HG03064 (cell line): Measurements from ENCODE around the gene KMT2E.
"Not testable (repeated sequence)": the region's sequence is repeated elsewhere in the genome, so short reads cannot be mapped to it uniquely, and the experiment has no call there.

Source experiments
- ATAC-seq: cut with Tn5 transposase; IDR thresholded peaks from one replicate; pipeline ENCODE4 v1.9.1; 2021; ENCODE audit warnings: low read depth; ENCODE audit not compliant: unreplicated experiment

Gene KMT2E

DNA sequence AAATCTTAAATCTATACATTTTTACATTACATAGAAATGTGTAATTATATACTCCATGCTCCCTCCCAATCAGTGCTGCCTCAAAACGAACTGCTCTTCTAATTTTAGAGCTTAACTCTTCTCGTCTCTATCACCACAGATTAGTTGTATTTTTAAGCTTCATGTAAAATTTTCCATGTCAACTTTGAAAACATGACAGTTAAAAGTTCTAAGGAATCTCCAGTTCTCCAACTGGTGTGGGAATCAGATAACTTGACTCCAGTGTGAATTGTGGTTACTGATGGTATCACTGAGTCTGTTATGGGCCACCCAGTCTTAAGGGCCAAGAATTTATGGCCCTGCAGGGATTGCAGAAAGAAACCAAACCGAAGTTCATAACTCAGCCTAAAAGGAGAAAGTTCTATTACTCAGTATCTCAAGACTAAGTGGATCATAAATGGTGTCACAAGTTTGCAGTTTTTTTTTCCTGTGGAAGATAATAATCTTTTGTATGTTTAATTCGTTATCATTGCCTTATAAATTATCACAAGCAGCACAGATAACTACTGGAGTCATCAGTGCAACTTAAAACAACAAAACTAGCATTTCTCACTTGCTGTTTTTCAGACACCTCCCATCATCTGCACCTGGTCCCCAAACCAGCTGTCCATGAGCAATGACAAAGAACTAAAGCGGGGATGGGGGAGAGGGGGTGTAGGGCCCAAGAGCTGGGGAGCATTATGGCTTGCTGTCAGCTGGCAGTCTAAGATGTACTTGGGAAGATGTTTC is 31.5 kb upstream of the KMT2E start:
- ATAC-seq, result no peak

DNA sequence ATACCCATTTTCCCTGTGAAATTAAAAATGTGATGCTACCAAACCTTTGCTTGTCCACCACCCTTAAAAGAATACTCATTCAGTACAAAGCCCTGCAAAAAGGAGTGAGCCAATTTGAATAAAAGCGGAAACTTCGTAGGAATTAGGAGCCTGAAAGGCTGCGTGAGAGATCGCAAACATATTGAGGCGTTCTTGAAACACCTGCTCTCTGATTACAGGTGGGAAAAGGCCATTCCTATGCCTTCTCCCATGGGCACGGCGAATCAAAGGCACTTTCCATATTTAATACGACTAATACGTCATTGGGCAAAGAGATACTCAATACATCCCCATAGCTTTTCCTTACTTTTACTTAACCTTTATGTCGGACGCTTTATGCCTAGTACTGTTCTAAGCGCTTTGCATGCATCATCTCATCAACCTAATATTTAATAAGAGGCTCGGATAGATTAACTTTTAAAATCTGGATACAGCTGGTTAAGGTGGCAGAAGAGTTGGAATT is 30.9 kb upstream of the KMT2E start:
- no peak for ATAC-seq

DNA sequence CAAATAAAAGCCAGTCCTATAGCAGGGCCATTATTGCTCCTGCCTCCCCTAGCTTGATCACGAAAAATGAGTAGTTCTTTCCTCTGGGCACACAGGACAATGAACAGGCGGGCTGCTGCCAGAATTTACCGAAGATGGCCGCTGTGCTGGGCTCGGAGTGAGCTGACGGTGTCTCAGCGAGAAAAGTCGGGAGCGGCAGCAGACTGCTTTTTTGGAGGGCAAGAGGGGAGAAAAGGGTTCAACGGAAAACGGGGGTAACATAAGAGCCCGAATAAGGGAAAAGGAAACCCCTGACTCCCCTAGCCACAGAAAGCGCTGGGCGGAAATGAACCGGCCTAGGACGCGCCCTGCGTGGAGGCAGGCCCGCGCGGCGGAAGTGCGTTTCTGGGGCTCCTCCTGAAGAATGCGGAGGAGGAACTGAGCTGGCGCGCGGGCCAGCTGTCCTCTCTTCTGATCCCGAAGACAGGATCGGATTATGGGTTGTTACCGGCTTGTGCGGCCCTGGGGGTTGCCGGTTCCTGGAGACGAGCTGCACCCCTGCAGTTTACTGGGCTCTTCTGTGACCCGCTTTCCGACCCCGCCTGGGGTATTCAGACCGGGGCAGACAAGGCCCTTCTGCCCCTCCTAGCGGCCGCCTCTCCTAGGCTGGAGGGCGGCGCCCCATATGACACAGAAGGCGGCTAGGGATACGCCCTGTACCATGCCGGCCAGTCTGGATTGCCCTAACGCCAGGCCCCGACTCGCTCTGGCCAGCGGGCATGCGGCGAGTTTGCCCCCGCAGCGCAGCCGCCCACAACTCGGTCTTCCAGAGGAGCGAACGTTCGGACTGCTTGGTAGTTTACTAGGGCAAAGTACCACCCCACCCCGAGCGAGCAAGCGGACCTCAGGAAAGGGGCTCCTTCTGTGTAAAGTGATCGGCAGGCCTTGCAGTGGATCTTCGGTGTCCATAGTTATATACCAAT is 30.1 kb upstream of the KMT2E start:
- peak; percentile 89 for ATAC-seq

DNA sequence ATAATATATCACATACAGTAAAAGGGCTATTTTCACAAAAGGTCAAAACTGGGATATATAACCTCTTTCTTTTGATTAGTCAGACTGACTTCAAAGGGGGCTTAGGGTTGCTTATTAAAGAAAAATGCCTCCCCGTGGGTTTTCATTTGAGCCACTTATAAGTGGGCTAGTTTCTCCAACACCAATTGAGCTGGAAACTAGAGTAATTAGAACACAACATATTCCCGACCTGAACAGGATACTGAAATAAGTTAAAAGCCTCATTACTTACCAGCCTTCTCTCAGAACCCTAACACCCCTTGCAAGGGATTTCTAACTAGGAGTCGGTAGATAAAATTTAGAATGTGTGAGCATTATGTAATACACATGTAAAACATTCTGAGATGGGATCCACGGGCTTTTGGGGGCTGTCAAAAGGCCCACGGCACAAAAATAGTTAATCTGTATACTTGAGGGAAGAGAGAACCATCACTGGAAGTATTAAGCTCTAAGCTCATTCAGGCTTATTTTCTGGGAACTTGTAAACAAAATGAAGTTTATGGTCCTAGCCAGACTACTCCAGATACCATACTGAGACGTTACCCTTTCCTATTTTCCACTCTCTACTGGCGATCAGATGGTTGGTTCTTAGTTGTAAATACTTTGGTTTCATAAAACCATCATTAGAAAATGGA is 29.3 kb upstream of the KMT2E start:
- no peak for ATAC-seq

DNA sequence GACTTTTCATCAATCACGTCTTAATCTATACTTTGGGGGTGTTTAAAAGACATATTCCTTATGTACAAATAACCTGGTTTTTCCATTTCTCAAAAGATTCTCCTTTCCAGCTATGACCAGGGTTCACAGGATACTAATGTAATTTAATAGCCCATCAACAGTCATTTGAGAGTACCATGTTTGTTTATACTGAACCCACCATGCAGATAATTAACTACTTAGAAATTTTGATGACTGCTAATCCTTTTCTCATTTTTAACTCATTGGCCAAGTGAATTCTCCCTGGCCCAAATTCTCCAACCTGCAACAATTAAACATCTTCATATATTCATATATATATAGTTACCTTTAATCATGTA is 28.8 kb upstream of the KMT2E start:
- no peak for ATAC-seq

DNA sequence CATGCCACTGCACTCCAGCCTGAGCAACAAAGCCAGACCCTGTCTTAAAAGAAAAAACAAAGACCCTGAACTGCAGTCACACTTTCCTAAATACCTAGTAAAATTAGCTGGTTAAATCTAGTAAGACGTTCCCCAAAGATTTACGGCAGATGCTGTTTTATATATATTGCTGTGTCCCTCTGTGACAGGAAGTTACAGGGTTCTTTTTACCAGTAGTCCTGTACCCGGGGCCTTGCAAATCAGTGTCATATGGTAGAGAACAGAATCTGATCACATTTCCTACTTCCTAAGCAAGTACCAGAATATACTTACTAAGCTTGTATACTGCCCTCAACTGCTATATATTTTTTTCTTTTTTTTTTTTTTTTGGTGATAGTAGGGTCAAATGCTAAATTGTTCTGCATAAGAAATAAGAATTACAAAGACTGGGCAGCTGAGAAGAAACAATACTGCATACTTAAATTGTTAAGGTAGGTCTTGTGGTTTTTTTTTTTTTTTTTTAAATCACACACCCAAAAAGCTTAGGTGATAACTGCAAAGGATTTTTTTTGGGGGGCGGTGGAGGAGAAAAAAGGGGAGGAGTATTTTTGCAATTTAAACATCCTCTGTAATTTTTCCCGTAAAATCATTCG is 27.3 kb upstream of the KMT2E start:
- ATAC-seq, result no peak

DNA sequence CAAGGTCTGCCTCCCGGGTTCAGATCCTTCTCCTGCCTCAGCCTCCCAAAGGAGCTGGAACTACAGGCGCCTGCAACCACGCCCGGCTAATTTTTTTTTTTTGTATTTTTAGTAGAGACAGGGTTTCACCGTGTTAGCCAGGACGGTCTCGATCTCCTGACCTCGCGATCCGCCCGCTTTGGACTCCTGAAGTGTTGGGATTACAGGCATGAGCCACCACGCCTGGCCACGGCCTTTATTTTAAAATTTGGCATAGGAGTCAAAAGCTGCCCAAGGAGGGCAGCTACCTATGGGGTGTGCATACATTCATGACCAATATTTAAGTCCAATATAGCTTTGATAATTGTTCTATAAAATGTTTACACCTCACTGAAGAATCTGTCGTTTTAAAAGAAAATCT is 26.6 kb upstream of the KMT2E start:
- not testable (repeated sequence) for ATAC-seq

DNA sequence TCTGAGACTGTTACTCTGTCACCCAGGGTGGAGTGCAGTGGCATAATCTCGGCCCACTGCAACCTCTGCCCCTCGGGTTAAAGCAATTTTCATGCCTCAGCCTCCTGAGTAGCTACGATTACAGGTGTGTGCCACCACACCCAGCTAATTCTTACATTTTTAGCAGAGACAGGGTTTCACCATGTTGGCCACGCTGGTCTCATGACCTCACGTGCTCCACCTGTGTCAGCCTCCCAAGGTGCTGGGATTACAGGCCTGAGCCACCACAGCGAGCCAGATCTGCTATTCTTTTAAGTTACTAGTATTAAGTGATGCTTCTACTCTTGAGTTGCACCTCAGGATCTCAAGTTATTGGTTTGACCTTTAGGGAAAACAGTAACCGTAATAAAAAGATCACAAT is 23.0 kb upstream of the KMT2E start:
- no peak for ATAC-seq

DNA sequence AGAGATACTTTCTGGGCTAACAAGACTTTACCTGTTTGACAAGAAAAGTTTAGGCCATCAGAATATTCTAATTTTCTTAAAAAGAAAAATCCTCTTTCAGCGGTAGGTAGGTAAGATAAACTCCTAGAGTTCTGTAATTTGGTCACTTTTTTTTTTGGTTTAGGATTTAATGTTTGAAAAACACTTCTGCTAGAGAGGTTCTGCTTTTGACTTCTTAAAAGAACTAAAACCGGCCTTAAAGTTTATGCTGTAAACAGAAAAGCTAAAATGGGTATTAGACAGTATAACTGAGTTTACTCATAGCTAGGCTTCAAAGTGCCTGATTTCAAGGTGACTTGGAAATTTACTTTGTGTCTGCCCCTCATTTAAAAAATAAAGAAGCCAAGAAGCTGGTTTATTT is 21.7 kb upstream of the KMT2E start:
- ATAC-seq, result no peak

DNA sequence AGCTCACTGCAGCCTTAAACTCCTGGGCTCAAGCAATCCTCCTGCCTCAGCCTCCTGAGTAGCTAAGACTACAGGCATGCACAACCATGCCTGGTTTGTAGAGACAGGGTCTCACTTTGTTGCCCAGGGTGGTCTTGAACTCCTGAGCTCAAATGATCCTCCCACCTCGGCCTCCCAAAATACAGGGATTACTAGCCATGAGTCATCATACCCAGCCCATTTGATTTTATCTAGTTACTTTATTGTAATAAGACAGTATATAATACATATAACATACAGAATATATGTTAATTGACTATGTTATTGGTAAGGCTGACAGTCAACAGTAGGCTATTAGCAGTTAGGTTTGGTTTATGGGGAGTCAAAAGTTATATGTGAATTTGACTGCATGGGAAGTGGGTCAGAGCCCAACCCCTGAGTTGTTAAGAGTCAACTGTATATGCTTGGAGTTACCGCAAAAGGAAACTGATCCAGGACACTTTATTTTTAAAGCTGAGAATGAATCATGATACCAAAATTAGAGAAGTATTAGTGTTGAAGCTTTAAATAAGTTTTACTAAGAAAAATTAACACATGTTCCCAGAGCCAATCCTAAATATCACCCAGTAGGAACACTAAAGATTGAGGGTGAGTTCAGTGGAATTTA is 20.7 kb upstream of the KMT2E start:
- ATAC-seq, result no peak

DNA sequence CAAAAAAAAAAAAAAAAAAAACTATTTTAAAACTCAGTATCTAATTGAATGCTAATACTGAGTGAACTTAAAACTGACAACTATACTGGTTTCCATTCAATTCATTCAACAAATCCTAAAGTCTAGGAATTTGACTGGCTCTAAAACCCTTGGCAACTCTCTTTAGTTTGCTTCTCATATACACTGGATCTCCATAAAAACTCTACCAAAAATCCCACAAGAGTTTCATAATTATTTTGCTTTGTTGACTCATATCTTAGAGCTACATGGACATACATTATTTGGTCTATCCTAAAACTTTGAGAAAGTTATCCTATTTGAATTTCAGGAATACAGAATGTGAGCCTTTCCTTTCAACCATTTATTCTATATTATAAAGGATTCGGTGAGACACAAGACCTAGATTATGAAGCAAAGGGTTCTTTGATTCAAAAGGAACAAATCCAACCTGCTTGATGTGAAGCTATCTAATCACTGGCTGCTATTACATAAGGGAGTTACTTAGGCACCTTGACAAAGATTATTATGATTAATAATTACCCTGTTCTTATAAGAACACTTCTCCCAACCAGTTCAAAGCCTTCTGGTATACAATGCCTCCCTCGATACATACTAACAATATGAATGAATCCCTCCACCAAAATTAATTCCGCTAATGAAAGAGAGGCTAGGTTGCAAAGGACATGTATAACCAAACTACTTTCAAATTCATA is 15.8 kb upstream of the KMT2E start:
- ATAC-seq, result no peak

DNA sequence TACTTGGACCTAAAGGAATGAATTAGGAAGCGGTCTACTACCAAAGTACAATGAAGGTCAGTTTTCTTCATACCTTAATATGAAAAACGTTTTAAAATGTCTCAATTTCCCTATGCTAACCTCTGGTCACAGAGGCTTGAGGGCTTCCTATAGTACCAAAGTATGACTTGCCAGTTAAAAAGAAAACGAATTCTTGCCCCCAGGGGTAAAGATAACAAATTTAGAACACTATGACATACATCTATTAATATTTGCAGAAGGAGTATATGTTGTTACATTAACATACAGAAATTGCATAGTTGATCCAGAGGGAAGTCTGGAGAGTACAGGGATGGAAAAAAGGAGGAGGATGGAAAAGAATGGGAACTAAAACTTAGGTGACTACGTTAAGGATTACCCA is 13.8 kb upstream of the KMT2E start:
- no peak for ATAC-seq

DNA sequence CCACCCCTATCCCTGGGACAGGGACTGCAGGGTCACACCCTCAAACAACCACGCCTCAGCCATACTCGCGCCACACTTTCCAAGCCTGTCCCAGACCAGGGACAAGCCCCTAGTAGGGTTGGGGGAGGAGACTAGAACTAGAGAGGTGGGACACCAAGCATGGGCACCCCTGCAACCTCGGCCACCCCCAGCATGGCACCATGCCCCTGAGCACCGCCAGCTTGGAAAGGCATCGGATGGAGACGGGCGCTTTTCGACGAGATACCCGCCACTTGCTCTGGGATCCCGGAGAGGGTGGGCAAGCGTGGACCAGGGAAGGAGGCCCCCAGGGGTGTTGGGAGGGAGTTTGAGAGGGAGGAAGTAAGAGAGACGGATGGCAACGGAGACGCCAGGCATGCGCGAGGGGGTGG is 13.1 kb upstream of the KMT2E start:
- no peak for ATAC-seq

DNA sequence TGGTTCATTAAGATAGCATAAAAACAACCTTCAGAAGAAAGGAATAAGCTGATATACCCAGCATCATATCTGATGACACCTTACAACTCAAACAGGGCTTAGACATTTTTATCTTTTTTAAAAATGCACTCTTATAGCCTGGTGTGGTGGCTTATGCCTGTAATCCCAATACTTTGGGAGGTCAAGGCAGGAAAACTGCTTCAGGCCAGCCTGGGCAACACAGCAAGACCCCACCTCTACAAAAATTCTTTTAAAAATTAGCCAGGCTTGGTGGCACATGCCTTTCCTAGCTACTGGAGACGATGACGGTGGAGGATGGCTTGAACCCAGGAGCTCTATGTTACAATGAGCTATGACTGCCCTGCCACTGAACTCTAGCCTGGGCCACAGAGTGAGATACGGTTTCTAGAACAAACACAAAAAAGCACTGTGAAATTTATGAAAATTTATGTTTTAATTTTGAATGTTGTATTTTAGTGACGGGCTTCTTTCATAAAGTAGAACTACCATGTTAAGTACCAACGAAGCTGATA is 12.3 kb upstream of the KMT2E start:
- no peak for ATAC-seq

DNA sequence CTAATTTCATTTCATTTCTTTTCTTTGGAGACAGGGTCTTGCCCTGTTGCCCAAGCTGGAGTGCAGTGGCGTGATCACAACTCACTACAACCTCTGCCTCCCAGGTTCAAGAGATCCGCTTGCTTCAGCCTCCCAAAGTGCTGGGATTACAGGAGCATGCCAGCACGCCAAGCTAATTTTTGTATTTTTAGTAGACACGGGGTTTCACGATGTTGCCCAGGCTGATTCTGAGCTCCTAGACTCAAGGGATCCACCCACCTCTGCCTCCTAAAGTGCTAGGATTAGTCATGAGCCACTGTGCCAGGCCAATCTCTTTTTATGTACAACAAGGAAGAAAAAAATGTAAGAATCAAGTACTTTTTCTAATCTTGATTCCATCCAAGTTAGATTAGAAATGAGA is 10.7 kb upstream of the KMT2E start:
- no peak for ATAC-seq

DNA sequence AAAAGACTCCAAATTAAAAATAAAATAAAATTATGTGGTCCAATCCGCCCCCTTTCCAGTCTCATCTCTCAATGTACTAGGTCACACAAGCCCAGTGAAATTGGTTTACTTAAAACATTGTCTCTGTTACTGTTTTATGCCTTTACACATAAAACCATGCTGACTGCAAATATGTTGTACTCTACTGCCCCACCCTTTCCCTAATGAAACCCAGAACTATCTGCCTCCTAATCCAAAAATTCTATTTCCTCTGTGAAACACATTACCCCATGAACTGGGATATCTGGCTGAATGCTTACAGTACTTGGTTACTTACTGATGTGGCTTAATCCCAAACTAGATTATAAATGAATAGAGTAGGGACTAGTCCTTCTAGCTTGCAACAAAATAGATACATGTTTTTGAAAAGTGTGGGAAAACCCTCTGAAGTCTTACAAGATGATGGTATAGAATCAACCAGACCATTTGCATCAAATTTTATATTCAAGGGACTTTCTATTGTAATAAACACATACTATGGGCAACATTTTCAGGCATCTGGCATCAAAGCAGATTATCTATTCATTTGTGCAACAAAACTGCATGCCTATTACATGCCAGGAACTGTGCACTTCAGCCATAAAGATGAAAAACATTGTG is 10.0 kb upstream of the KMT2E start:
- no peak for ATAC-seq

DNA sequence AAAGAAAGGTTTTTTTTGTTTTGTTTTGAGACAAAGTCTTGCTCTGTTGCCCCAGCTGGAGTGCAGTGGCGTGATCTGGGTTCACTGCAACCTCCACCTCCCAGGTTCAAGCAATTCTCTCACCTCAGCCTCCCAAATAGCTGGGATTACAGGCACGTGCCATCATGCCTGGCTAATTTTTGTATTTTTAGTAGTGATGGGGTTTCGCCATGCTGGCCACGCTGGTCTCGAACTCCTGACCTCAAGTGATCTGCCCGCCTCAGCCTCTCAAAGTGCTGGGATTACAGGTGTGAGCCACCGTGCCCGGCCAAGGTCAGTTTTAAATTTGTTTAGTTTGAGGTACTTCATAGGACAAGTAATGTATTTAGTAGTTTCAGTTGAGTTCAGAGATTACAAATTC is 9.0 kb upstream of the KMT2E start:
- ATAC-seq, result not testable (repeated sequence)

DNA sequence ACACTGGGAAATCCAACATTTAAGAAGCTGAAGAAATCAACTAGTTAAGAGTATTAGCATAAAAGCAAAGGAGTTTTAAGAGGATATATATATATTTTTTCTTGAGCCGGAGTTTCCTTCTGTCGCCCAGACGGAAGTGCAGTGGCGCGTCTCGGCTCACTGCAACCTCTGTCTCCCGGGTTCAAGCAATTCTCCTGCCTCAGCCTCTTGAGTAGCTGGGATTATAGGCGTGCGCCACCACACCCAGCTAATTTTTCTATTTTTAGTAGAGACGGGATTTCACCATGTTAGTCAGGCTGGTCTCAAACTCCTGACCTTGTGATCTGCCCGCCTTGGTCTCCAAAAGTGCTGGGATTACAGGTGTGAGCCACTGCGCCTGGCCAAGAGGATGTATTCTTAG is 8.5 kb upstream of the KMT2E start:
- ATAC-seq, result not testable (repeated sequence)
